Naive thymus-derived CD8-positive, alpha-beta T cell (primary cell): ENCODE measurements around the gene NPAS3. TPM values are rescaled to one million over a fixed set of nuclear protein-coding genes. Genes with fewer than 3 reads are reported as not detected.

Source experiments
- ATAC-seq, 2 donors: fragments of 150-1000 bp; cut with Tn5 transposase in 1 of 2; sonication (Bioruptor Pico), chemical (Tn5 transposase) in 1 of 2; 1 replicate in 1 of 2; 2 replicates in 1 of 2; pipeline ENCODE4 v1.10.0; 2021; ENCODE audit warnings: mild to moderate bottlenecking in 2 of 2, moderate library complexity in 2 of 2
- POLR2A ChIA-PET: fragments of 350-600 bp; sonication (Branson Sonifier 250); formaldehyde crosslinking; loops from one replicate; lab custom pipeline; 2021; ENCODE audit warnings: antibody characterized with exemption; lab: Charles Lee
- DNase-seq, 10 donors: peaks; one replicate each; pipeline versions ENCODE4 v3.0.0 to v3.0.0-alpha.2; 2020 to 2022
- H3K27ac Mint-ChIP-seq, 10 donors: one replicate each; pipeline ENCODE4 v1.8.0; 2020 to 2022; ENCODE audit warnings: mild to moderate bottlenecking in 10 of 10, mixed read lengths in 10 of 10, moderate library complexity in 4 of 10, inconsistent platforms in 1 of 10
- H3K27me3 Mint-ChIP-seq, 5 donors: one replicate each; pipeline ENCODE4 v1.8.0; 2021 to 2022; ENCODE audit warnings: mixed read lengths in 5 of 5
- H3K36me3 Mint-ChIP-seq, 3 donors: one replicate each; pipeline ENCODE4 v1.8.0; 2020 to 2022; ENCODE audit warnings: mixed read lengths in 3 of 3, mild to moderate bottlenecking in 2 of 3, inconsistent platforms in 1 of 3
- H3K4me1 Mint-ChIP-seq, 4 donors: one replicate each; pipeline ENCODE4 v1.8.0; 2021 to 2022; ENCODE audit warnings: mixed read lengths in 4 of 4
- H3K4me3 Mint-ChIP-seq, 10 donors: one replicate each; pipeline ENCODE4 v1.8.0; 2020 to 2022; ENCODE audit warnings: mild to moderate bottlenecking in 10 of 10, mixed read lengths in 10 of 10, moderate library complexity in 6 of 10, inconsistent platforms in 1 of 10
- H3K9me3 Mint-ChIP-seq, 9 donors: one replicate each; pipeline ENCODE4 v1.8.0; 2020 to 2022; ENCODE audit warnings: mixed read lengths in 9 of 9, mild to moderate bottlenecking in 3 of 9, inconsistent platforms in 1 of 9, moderate library complexity in 1 of 9
- polyA plus RNA-seq, 3 donors: library from polyadenylated mRNA; unstranded; fragments of 300-500 nt; fragmentation: Illumina TruSeq; gene quantifications; one replicate each; pipeline ENCODE4 v1.2.3, GENCODE V29; 2021
- total RNA-seq, 8 experiments: library from RNA in 2 of 8; stranded (reverse) in 2 of 8; gene quantifications; one replicate each; pipeline ENCODE4 v1.2.3 and lab custom pipeline; 2021 to 2026

NPAS3 gene
- total and polyA plus RNA-seq, 5 experiments from 2014 or later, result not detected

- peaks cover 0 to 23% (median 7%) of the 10 kb centered on the region in 9 donors for H3K9me3 Mint-ChIP-seq
- no peak for DNase-seq
- POLR2A ChIA-PET, result no interaction called here
- no peak overlapping the region for H3K4me3 Mint-ChIP-seq
- H3K4me1 Mint-ChIP-seq, result no peaks in the 10 kb centered on the region
- H3K27me3 Mint-ChIP-seq, result no peaks in the 10 kb centered on the region
- no peak overlapping the region for H3K27ac Mint-ChIP-seq
- no peak for ATAC-seq
- H3K36me3 Mint-ChIP-seq, result no peaks in the 10 kb centered on the region
Observed at GRCh38 chr14:33039311-33039710, 100.6 kb downstream of the NPAS3 start.

- DNase-seq, result no peak
- Mint-ChIP-seq H3K4me3 (no peak overlapping the region), H3K9me3 (peaks cover 0 to 31% (median 7%) of the 10 kb centered on the region in 9 donors), H3K27me3 (peaks cover 0 to under 1% (median 0%) of the 10 kb centered on the region in 5 donors), H3K27ac (no peak overlapping the region), H3K36me3 (no peaks in the 10 kb centered on the region), H3K4me1 (no peaks in the 10 kb centered on the region)
- POLR2A ChIA-PET, result no interaction called here
- no peak for ATAC-seq
Observed at GRCh38 chr14:33040372-33041140, 101.9 kb downstream of the NPAS3 start.

GRCh38 chr14:33042591-33042990 is 103.9 kb downstream of the NPAS3 start:
- no peaks in the 10 kb centered on the region for H3K4me1 Mint-ChIP-seq
- H3K9me3 Mint-ChIP-seq, result peaks cover 0 to 34% (median 7%) of the 10 kb centered on the region in 9 donors
- POLR2A ChIA-PET, result no interaction called here
- H3K27ac Mint-ChIP-seq, result no peak overlapping the region
- no peak overlapping the region for H3K4me3 Mint-ChIP-seq
- DNase-seq (no peak), ATAC-seq (no peak)
- H3K36me3 Mint-ChIP-seq, result no peaks in the 10 kb centered on the region
- H3K27me3 Mint-ChIP-seq, result peaks cover 0 to 9% (median 0%) of the 10 kb centered on the region in 5 donors

- Mint-ChIP-seq H3K27me3 (peaks cover 0 to 9% (median 0%) of the 10 kb centered on the region in 5 donors), H3K4me1 (no peaks in the 10 kb centered on the region), H3K27ac (no peak overlapping the region), H3K4me3 (no peak overlapping the region), H3K9me3 (peaks cover 3 to 34% (median 12%) of the 10 kb centered on the region in 9 donors), H3K36me3 (no peaks in the 10 kb centered on the region)
- ATAC-seq (no peak), DNase-seq (no peak)
- POLR2A ChIA-PET, result no interaction called here
Observed at GRCh38 chr14:33045760-33046159, 107.1 kb downstream of the NPAS3 start.

- Mint-ChIP-seq H3K27me3 (no peaks in the 10 kb centered on the region), H3K36me3 (no peaks in the 10 kb centered on the region), H3K9me3 (peaks cover 0 to 9% (median 3%) of the 10 kb centered on the region in 9 donors), H3K4me3 (no peak overlapping the region), H3K27ac (no peak overlapping the region), H3K4me1 (no peaks in the 10 kb centered on the region)
- DNase-seq (no peak), ATAC-seq (no peak)
- POLR2A ChIA-PET, result no interaction called here
Observed at GRCh38 chr14:33052943-33053342, 114.3 kb downstream of the NPAS3 start.

GRCh38 chr14:33056213-33056612 is 117.5 kb downstream of the NPAS3 start:
- Mint-ChIP-seq H3K4me1 (no peaks in the 10 kb centered on the region), H3K27ac (no peak overlapping the region), H3K27me3 (no peaks in the 10 kb centered on the region), H3K36me3 (no peaks in the 10 kb centered on the region), H3K9me3 (peaks cover 0 to 7% (median 0%) of the 10 kb centered on the region in 9 donors), H3K4me3 (no peak overlapping the region)
- DNase-seq, result no peak
- no peak for ATAC-seq
- POLR2A ChIA-PET, result no interaction called here

GRCh38 chr14:33057585-33057984 is 118.9 kb downstream of the NPAS3 start:
- DNase-seq, result no peak
- H3K27ac Mint-ChIP-seq, result no peak overlapping the region
- POLR2A ChIA-PET, result no interaction called here
- no peak for ATAC-seq
- no peaks in the 10 kb centered on the region for H3K36me3 Mint-ChIP-seq
- H3K4me3 Mint-ChIP-seq, result no peak overlapping the region
- peaks cover 0 to 4% (median 0%) of the 10 kb centered on the region in 5 donors for H3K27me3 Mint-ChIP-seq
- no peaks in the 10 kb centered on the region for H3K4me1 Mint-ChIP-seq
- peaks cover 0 to 12% (median 0%) of the 10 kb centered on the region in 9 donors for H3K9me3 Mint-ChIP-seq

GRCh38 chr14:33061667-33062325 is 123.1 kb downstream of the NPAS3 start:
- peaks cover 0 to 12% (median 2%) of the 10 kb centered on the region in 9 donors for H3K9me3 Mint-ChIP-seq
- peaks cover 0 to 4% (median 0%) of the 10 kb centered on the region in 5 donors for H3K27me3 Mint-ChIP-seq
- ATAC-seq (no peak), DNase-seq (no peak)
- H3K27ac Mint-ChIP-seq, result no peak overlapping the region
- no peak overlapping the region for H3K4me3 Mint-ChIP-seq
- no peaks in the 10 kb centered on the region for H3K4me1 Mint-ChIP-seq
- POLR2A ChIA-PET, result no interaction called here
- no peaks in the 10 kb centered on the region for H3K36me3 Mint-ChIP-seq

- Mint-ChIP-seq H3K4me3 (no peak overlapping the region), H3K27ac (no peak overlapping the region), H3K27me3 (peaks cover 0 to 4% (median 0%) of the 10 kb centered on the region in 5 donors), H3K36me3 (no peaks in the 10 kb centered on the region), H3K4me1 (no peaks in the 10 kb centered on the region), H3K9me3 (peaks cover 0 to 12% (median under 1%) of the 10 kb centered on the region in 9 donors)
- DNase-seq, result no peak
- POLR2A ChIA-PET, result no interaction called here
- no peak for ATAC-seq
Observed at GRCh38 chr14:33062476-33062875, 123.8 kb downstream of the NPAS3 start.

GRCh38 chr14:33062881-33063280 is 124.2 kb downstream of the NPAS3 start:
- DNase-seq (no peak), ATAC-seq (no peak)
- Mint-ChIP-seq H3K9me3 (peaks cover 0 to 12% (median 0%) of the 10 kb centered on the region in 9 donors), H3K36me3 (no peaks in the 10 kb centered on the region), H3K4me1 (no peaks in the 10 kb centered on the region), H3K27me3 (peaks cover 0 to 8% (median 0%) of the 10 kb centered on the region in 5 donors), H3K27ac (no peak overlapping the region), H3K4me3 (no peak overlapping the region)
- POLR2A ChIA-PET, result no interaction called here

- Mint-ChIP-seq H3K4me3 (no peak overlapping the region), H3K4me1 (no peaks in the 10 kb centered on the region), H3K27me3 (peaks cover 0 to 8% (median 0%) of the 10 kb centered on the region in 5 donors), H3K36me3 (no peaks in the 10 kb centered on the region), H3K9me3 (peaks cover 0 to 12% (median 0%) of the 10 kb centered on the region in 9 donors), H3K27ac (no peak overlapping the region)
- POLR2A ChIA-PET, result no interaction called here
- no peak for ATAC-seq
- DNase-seq, result no peak
Observed at GRCh38 chr14:33063521-33063920, 124.8 kb downstream of the NPAS3 start.

- peaks cover 0 to 8% (median 0%) of the 10 kb centered on the region in 5 donors for H3K27me3 Mint-ChIP-seq
- H3K27ac Mint-ChIP-seq, result no peak overlapping the region
- DNase-seq (no peak), ATAC-seq (no peak)
- no peaks in the 10 kb centered on the region for H3K36me3 Mint-ChIP-seq
- POLR2A ChIA-PET, result no interaction called here
- H3K4me3 Mint-ChIP-seq, result no peak overlapping the region
- peaks cover 0 to 12% (median 0%) of the 10 kb centered on the region in 9 donors for H3K9me3 Mint-ChIP-seq
- H3K4me1 Mint-ChIP-seq, result no peaks in the 10 kb centered on the region
Observed at GRCh38 chr14:33065634-33066033, 127.0 kb downstream of the NPAS3 start.

GRCh38 chr14:33068040-33068439 is 129.4 kb downstream of the NPAS3 start:
- H3K27ac Mint-ChIP-seq, result no peak overlapping the region
- H3K9me3 Mint-ChIP-seq, result peaks cover 0 to 2% (median 0%) of the 10 kb centered on the region in 9 donors
- H3K4me1 Mint-ChIP-seq, result no peaks in the 10 kb centered on the region
- H3K27me3 Mint-ChIP-seq, result peaks cover 0 to 4% (median 0%) of the 10 kb centered on the region in 5 donors
- POLR2A ChIA-PET, result no interaction called here
- H3K4me3 Mint-ChIP-seq, result no peak overlapping the region
- ATAC-seq, result no peak
- DNase-seq, result no peak
- no peaks in the 10 kb centered on the region for H3K36me3 Mint-ChIP-seq
